GM12892 (cell line): ENCODE measurements around the gene CACNA1E.

Experiments
- DNase-seq: peaks from one replicate; pipeline ENCODE4 v3.0.0; 2011; ENCODE audit not compliant: insufficient read length
- FAIRE-seq: peaks from 2 replicates; lab custom pipeline; 2011; peaks lifted over from hg19 to GRCh38; lab: Jason Lieb, UNC
- POLR2A ChIP-seq: IDR thresholded peaks from 2 replicates; pipeline ENCODE4 v1.6.1; 2011; ENCODE audit warnings: low read depth, low read length, control low read depth
- POLR2AphosphoS5 ChIP-seq: IDR thresholded peaks from 2 replicates; pipeline ENCODE4 v1.6.1; 2011; ENCODE audit warnings: low read depth, low read length, control low read depth
- TAF1 ChIP-seq: IDR thresholded peaks from 2 replicates; pipeline ENCODE4 v1.6.1; 2011; ENCODE audit warnings: low read depth, mild to moderate bottlenecking, control low read depth, low read length, borderline replicate concordance

CACNA1E gene

DNA sequence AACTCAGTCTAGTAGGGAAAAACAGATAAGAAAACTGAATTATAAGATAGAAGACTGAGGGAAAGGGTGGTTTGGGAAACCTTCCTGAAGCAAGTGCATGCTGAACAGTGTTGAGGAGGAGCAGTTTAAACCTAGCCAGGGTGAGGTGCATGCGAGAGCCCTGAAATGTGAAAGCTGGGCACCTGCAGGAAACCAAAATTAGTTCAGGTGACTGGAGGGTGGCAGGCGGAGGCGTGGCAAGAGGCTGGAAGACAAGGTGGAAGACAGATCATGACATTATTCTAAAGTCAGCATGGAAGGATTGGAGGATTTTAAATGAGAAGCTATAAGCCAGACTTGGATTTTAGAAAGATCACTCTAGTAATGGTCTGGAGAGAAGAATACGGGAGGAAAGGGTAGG is 75.1 kb downstream of the CACNA1E start:
- TF ChIP-seq POLR2AphosphoS5 (no peak), TAF1 (no peak), POLR2A (no peak)
- no peak for FAIRE-seq
- no peak for DNase-seq

DNA sequence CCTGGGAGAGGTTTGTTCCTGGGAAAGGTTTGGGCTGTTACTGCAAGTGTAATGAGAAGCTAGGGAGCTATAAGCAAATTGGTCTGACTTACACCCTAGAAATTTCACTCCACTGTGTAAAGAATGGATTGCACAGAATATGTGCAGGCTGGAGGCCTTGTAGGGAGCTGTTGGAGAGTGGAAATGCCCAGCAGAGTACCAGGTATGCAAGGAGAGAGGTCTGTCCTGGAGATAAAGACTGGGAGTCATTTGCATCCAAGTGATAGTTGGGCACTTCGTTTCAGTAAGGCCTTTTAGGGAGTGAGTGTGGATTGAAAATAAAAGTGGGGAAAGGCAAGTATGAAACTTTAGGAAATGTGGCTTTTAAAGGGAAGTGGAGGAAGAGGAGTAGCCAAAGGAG is 75.8 kb downstream of the CACNA1E start:
- TF ChIP-seq POLR2AphosphoS5: no peak
- TF ChIP-seq TAF1: no peak
- no peak for TF ChIP-seq POLR2A
- FAIRE-seq (no peak), DNase-seq (no peak)

DNA sequence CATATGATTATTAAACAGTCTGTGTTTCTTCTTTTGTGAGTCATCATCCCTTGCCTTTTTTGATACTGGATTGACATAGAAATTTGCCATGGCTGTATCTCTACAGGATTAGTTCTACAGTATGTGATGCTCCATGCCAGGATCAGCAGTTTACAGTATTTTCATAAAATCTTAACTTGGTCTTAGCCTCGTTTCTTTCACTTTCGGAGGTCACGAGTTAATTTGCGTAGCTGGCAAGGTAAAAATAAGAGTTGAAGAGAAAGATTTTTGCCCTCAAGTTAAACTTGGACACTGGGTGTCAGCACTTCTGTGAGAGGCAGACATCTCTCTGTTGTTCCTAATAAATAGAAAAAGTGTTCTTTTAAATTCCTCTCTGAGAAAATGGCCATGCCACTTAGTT is 79.1 kb downstream of the CACNA1E start:
- TF ChIP-seq POLR2A: no peak
- TF ChIP-seq TAF1: no peak
- no peak for TF ChIP-seq POLR2AphosphoS5
- no peak for FAIRE-seq
- no peak for DNase-seq

DNA sequence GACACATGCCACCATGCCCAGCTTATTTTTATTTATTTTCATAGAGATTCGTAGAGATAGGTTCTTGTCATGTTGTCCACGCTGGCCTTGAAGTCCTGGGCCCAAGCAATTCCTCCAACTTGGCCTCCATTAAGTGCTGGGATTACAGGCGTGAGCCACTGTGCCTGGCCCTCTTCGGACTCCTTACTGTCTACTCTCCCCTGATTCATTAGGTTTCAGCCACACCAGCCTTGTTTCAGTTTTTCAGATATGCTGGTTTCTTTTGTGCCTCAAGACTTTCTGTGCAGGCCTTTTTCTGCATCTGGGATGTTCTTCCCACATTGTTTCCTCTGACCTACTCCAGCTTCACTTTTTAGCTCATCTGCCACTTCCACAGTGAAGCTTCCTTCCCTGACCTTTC is 85.4 kb downstream of the CACNA1E start:
- DNase-seq: no peak
- TF ChIP-seq POLR2A (no peak), TAF1 (no peak), POLR2AphosphoS5 (no peak)
- no peak for FAIRE-seq

DNA sequence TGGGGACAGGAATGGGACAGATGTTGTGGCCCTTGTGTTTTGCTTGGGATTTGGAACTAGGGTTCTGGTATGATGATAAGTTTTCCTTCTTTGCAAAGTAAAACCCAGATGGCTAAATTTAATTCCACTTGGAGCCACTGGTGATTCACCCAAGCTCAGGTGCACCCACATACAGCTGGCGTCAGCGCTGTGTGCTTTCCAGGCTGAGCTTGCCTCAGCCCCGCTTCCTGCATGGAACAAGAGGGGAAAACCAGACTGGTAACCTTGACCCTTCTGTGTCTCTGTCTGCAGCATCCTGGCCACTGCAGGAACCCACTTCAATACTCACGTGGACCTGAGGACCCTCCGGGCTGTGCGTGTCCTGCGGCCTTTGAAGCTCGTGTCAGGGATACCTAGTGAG is 94.2 kb downstream of the CACNA1E start:
- no peak for FAIRE-seq
- no peak for TF ChIP-seq TAF1
- no peak for DNase-seq

DNA sequence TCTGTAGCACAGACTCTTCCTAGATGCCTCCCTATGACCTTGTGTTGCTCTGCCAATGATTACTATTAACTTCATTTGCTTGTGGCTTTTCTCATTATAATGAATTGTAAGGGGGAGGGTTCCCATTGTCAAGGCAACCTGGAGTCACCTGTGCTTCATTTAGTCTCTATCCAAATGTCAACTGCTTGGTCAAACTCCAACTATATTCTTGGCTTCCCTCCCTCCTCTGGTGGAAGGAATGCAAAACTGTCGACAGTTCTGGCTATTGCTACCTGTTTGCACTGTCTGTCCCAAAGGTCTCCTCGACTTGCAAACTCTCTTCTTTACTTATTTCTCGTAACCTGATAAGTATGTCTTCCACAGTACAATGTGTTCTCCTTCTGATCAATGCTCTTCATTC is 100.3 kb downstream of the CACNA1E start:
- no peak for DNase-seq
- TF ChIP-seq TAF1 (no peak), POLR2A (no peak), POLR2AphosphoS5 (no peak)
- FAIRE-seq: no peak

DNA sequence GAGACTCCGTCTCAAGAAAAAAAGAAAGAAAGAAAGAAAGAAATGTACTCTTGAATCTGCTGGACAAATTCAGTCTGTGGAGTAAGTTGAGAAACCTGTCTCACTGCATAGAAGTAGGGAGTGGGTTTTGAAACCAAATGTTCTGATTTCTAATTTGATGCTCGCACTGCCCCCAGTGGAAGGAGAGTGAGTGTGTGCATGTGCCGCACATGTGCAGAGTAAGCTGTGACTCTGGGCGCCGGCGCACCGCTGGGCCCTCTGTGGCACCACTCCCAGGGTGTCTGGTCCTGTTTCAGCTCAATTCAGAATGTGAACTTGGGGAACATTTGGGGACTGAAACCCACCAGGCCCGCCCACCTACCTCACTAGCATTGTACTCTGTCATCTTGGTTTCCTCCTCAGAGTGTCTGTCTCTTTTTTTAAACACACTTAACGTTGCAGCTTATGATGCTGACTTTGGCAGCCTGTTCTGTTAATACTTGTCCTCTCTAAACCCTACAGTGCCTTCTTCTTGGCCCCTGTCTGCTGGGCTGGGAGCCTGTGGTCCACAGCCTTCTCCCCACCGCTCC is 104.6 kb downstream of the CACNA1E start:
- DNase-seq: peak; percentile 13
- no peak for TF ChIP-seq POLR2A
- no peak for TF ChIP-seq POLR2AphosphoS5
- TF ChIP-seq TAF1: no peak
- no peak for FAIRE-seq

DNA sequence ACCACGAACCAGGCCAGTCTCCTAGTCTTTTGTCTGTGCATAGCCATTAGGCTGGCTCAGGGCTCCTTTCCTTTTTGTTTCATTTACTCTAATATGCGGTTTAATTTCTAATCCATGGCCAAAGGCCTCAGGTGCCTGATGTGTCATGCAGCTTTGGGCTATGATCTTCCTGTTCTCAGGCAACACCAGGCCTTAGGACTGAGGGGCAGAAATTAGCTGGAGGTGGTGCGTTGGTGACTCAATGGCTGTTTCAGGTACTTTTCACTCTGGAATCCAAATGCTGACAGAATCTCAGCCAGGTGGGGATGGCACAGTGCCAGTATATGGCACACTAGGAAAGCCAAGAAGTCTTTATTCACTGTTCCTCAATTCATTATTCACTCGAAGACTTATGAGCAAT is 105.3 kb downstream of the CACNA1E start:
- DNase-seq (no peak), FAIRE-seq (no peak)
- TF ChIP-seq TAF1: no peak
- no peak for TF ChIP-seq POLR2A
- no peak for TF ChIP-seq POLR2AphosphoS5

DNA sequence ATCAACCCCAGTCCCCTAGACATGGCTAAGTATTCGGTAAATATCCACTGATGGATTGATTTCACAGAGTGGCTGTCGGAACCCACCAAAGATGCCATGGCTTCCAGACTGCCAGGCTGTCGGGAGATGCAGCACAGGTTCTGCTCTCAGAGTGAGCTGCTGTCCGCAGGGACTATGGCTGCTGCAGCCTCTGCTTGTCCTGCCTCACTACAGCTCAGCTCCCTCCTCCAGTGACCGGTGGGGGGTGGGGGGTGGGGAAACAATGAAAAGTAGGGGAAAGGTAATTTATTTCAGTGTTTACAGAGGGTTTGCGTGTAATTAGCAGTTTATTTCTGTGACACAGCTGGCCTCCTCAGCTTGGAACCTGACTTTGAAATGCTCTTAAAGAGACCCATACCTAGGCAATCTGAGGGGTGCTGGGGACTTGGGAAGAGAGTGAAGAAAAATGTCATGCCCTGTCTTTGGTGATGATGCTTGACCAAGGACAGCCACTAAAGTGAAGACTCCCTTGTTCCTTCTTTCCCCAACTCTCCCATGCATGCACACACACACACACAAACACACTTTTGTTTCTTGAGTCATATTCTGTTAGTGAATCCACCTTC is 109.0 kb downstream of the CACNA1E start:
- FAIRE-seq (no peak), DNase-seq (no peak)

DNA sequence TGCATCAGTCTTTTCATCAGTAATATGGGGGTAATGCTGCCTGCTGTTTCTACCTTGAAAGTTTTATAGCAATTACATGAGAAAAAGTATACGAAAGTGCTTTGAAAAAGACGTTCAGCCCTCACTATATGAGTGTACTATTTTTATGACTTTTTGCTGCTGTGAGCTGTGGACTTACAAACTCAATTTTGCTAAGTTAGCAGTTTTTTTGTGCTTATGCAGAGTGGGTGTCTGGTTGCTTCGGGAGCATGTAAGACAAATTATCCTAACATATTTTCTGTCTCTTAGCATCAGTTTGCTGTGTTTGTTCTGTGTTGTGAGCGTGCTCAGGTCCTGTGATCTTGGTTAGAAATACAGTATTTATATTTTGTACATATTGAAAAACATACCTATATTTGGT is 109.7 kb downstream of the CACNA1E start:
- no peak for FAIRE-seq
- DNase-seq: no peak
- TF ChIP-seq TAF1 (no peak), POLR2AphosphoS5 (no peak), POLR2A (no peak)

More for the DNA sequence above, 109.0 kb downstream of the CACNA1E start:
- TF ChIP-seq TAF1 (no peak), POLR2AphosphoS5 (no peak), POLR2A (no peak)

DNA sequence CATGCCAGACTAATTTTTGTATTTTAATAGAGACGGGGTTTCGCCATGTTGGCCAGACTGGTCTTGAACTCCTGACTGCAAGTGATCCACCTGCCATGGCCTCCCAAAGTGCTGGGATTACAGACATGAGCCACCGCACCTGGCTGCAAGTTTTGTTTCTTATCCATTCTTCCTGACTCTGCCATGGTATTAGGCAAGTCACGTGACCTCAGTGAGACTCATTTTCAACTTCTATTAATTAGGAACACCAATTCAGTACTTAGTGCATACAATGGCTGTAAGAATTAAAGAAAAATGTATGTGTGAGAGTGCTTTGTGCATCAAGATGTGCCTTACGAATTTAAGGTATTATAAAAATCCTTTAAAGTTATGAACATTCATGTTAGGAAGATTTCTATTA is 111.2 kb downstream of the CACNA1E start:
- TF ChIP-seq TAF1: no peak
- DNase-seq: no peak
- no peak for FAIRE-seq

DNA sequence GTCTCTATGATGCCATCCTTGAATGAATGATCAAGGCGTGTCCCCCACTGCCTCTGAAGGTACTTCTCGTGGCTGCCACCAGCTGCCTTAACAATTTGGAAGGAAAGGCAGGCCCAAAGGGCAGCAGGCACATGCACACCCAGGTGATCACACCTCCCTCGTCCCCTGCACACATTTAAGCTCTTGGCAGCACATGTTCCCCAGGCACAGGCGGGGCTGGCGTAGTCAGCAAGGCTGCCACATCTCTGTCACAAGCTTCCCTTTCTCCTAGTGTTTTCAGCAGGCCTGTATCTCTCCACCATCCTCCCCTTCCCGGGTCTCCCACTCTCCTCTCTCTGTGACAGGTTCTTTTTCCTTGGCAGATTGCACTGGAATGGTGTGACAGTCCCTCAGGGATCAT is 111.9 kb downstream of the CACNA1E start:
- TF ChIP-seq POLR2AphosphoS5: no peak
- TF ChIP-seq POLR2A: no peak
- no peak for TF ChIP-seq TAF1
- DNase-seq (no peak), FAIRE-seq (no peak)

DNA sequence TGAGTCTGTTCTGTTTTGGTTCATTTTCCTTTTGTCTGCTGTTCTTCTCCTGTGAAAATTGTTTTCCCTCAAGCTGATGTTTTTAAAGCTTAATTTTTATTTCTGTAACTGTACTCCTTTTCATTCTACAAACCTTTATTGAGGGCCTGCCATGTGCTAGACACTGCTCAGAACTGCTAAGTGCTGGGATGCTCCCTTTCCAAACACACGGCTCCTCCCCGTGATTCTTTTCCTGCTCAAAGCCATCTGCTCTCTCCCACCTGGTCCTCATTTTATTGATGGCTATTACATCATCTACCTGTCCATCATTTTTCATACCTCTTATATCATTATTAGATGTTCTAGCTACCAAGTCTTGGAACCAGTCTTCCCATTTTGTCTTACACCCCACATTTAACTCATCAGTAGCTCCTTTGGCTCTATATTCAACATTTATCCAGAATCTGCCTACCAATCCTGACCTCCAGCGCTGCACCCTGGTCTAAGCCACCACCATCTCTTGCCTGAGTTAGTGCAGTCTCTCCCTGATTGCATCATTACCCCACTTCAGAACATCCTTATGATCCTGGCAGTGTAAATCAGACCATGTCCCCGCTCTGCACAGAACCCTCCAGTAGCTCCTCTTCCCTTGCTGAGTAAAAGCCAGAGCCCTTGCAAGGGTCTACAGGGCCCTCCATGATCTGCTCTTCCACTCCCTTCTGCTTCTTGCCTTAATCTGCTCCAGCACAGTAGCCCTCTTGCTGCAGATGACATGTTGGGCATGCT is 118.1 kb downstream of the CACNA1E start:
- no peak for FAIRE-seq
- DNase-seq: no peak
- TF ChIP-seq TAF1 (no peak), POLR2AphosphoS5 (no peak), POLR2A (no peak)
